Body of pancreas (tissue), 4 donors: Measurements from ENCODE around the gene SIK3.

Experiments
- POLR2A ChIP-seq, 3 donors: fragments of 450-650 bp; IDR thresholded peaks; one replicate each; pipeline ENCODE4 v1.6.1; 2016; ENCODE audit warnings: antibody characterized with exemption in 3 of 3, mild to moderate bottlenecking in 2 of 3
- TF ChIP-seq, protein P1 (sequence below), 7 experiments: fragments of 450-650 bp in 4 of 7; fragments of 200-600 bp in 3 of 7; sonication (generic) in 3 of 7; IDR thresholded peaks; one replicate each; pipeline ENCODE4 v1.5.1; 2016 to 2019; ENCODE audit warnings: antibody characterized with exemption in 7 of 7

DNA sequence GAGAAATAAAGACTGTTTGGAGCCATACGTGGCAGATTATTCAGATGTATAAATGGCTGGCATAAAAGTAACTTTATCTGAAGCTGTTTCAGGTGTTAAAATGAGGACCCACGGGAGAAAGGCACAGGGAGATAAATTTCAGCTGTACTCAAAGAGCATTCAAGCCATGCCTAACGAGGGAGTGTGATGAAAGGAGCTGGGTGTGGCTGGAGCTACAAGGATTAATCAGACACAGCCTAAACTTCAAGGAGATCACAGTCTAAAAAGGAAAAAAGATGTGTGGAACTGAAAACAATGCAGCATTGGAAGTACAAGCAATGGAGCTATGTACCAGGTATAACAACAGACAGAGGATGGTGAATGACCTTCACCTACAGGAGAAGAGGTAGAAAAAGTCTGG, 140.0 kb downstream of the SIK3 start:
- TF ChIP-seq, protein P1, sequence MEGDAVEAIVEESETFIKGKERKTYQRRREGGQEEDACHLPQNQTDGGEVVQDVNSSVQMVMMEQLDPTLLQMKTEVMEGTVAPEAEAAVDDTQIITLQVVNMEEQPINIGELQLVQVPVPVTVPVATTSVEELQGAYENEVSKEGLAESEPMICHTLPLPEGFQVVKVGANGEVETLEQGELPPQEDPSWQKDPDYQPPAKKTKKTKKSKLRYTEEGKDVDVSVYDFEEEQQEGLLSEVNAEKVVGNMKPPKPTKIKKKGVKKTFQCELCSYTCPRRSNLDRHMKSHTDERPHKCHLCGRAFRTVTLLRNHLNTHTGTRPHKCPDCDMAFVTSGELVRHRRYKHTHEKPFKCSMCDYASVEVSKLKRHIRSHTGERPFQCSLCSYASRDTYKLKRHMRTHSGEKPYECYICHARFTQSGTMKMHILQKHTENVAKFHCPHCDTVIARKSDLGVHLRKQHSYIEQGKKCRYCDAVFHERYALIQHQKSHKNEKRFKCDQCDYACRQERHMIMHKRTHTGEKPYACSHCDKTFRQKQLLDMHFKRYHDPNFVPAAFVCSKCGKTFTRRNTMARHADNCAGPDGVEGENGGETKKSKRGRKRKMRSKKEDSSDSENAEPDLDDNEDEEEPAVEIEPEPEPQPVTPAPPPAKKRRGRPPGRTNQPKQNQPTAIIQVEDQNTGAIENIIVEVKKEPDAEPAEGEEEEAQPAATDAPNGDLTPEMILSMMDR (IDR thresholded peaks at IDR 0.05) = no peak
- TF ChIP-seq POLR2A (IDR thresholded peaks at IDR 0.05) = no peak
